HCT116 (cell line): ENCODE measurements around the gene SDHD. TPM values are rescaled to one million over a fixed set of nuclear protein-coding genes. Genes with fewer than 3 reads are reported as not detected.
A peak's percentile ranks its signal among the peaks of the same experiment; 100 is the strongest.

Source experiments
- ATAC-seq: fragments of 200-7000 bp; cut with Tn5 transposase; 2 replicates; pipeline ENCODE4 v1.9.1; 2020; ENCODE audit warnings: mild to moderate bottlenecking, moderate library complexity
- BruUV-seq: library from RNA; stranded (reverse); fragments of 400-500 nt; replicated peaks from 2 replicates; lab custom pipeline; 2021; lab: Mats Ljungman, UMichigan
- CTCF ChIA-PET: fragments of 300-600 bp; sonication (Branson Sonifier 250); formaldehyde crosslinking; loops from one replicate; lab custom pipeline; 2021; ENCODE audit warnings: antibody characterized with exemption; lab: Charles Lee
- POLR2A ChIA-PET: fragments of 300-600, 350-600 bp; sonication (Branson Sonifier 250); formaldehyde crosslinking; loops from one replicate; lab custom pipeline; 2021; ENCODE audit warnings: antibody characterized with exemption; lab: Charles Lee
- RAD21 ChIA-PET, 2 experiments: fragments of 300-600 bp; sonication (Branson Sonifier 250); formaldehyde crosslinking; loops; one replicate each; lab custom pipeline; 2023; ENCODE audit warnings: low total read pairs in 2 of 2; ENCODE audit not compliant: uncharacterized antibody in 2 of 2, unreplicated experiment in 2 of 2, low non-redundant PET in 1 of 2; lab: Charles Lee
- DNase-seq: peaks from one replicate; pipeline ENCODE4 v3.0.0-alpha.2; 2010; ENCODE audit warnings: low read depth, low spot score
- H2AFZ ChIP-seq: fragments of 200-600 bp; shearing (Covaris generic), sonication (generic); 2 replicates; pipeline ENCODE4 v1.6.1; 2017; ENCODE audit warnings: low read depth, mixed run types, mixed read lengths, antibody characterized with exemption, low read length; ENCODE audit not compliant: poor library complexity, severe bottlenecking
- H3K27ac ChIP-seq: 2 replicates; pipeline ENCODE4 v1.5.1; 2012; ENCODE audit warnings: low read depth, low read length
- H3K27me3 ChIP-seq: fragments of 200-600 bp; sonication (generic); 2 replicates; pipeline ENCODE4 v1.6.1; 2016; ENCODE audit warnings: mixed run types, low read length, mixed read lengths; ENCODE audit not compliant: insufficient read depth
- H3K36me3 ChIP-seq, 2 experiments: fragments of 200-500 bp in 1 of 2; fragments of 200-600 bp in 1 of 2; sonication (Bioruptor generic) in 1 of 2; sonication (generic) in 1 of 2; 2 replicates each; pipeline versions ENCODE4 v1.5.1 to v1.6.1; 2014 to 2016; ENCODE audit warnings: low read length in 2 of 2, inconsistent platforms in 1 of 2, mixed read lengths in 1 of 2, mixed run types in 1 of 2; ENCODE audit not compliant: insufficient read depth in 2 of 2, control insufficient read depth in 1 of 2
- H3K4me1 ChIP-seq, 2 experiments: fragments of 200-600 bp in 1 of 2; sonication (generic) in 1 of 2; 2 replicates each; pipeline versions ENCODE4 v1.5.1 to v1.6.1; 2012 to 2017; ENCODE audit warnings: low read length in 2 of 2, inconsistent platforms in 1 of 2, mild to moderate bottlenecking in 1 of 2, mixed read lengths in 1 of 2, mixed run types in 1 of 2, moderate library complexity in 1 of 2; ENCODE audit not compliant: insufficient read depth in 2 of 2, control insufficient read depth in 1 of 2
- H3K4me2 ChIP-seq: fragments of 200-600 bp; sonication (generic); 2 replicates; pipeline ENCODE4 v1.6.1; 2017; ENCODE audit warnings: mixed run types, low read length, mixed read lengths
- H3K4me3 ChIP-seq, 2 experiments: fragments of 200-600 bp in 1 of 2; sonication (generic) in 1 of 2; replicated peaks in 1 of 2; 2 replicates each; pipeline ENCODE4 v1.5.1; 2011 to 2016; ENCODE audit warnings: low read length in 2 of 2, control low read depth in 1 of 2, low read depth in 1 of 2, mild to moderate bottlenecking in 1 of 2, mixed read lengths in 1 of 2, mixed run types in 1 of 2
- H3K79me2 ChIP-seq: fragments of 200-600 bp; sonication (generic); 2 replicates; pipeline ENCODE4 v1.6.1; 2017; ENCODE audit warnings: mild to moderate bottlenecking, mixed run types, low read length, moderate library complexity, mixed read lengths; ENCODE audit not compliant: insufficient read depth
- H3K9ac ChIP-seq: fragments of 200-600 bp; sonication (generic); 2 replicates; pipeline ENCODE4 v1.6.1; 2016; ENCODE audit warnings: low read length, mixed read lengths
- H3K9me2 ChIP-seq: fragments of 200-600 bp; sonication (generic), shearing (Covaris generic); 2 replicates; pipeline ENCODE4 v1.6.1; 2017; ENCODE audit warnings: mixed run types, mild to moderate bottlenecking, moderate library complexity; ENCODE audit not compliant: insufficient read depth
- H3K9me3 ChIP-seq, 2 experiments: fragments of 200-500 bp in 1 of 2; fragments of 200-600 bp in 1 of 2; sonication (Bioruptor generic) in 1 of 2; sonication (generic) in 1 of 2; 2 replicates each; pipeline ENCODE4 v1.6.1; 2014 to 2017; ENCODE audit warnings: low read length in 2 of 2, mixed read lengths in 2 of 2, inconsistent platforms in 1 of 2, low read depth in 1 of 2, mild to moderate bottlenecking in 1 of 2, mixed run types in 1 of 2, moderate library complexity in 1 of 2; ENCODE audit not compliant: control insufficient read depth in 1 of 2, insufficient read depth in 1 of 2
- H4K20me1 ChIP-seq: fragments of 200-600 bp; sonication (generic), shearing (Covaris generic); 2 replicates; pipeline ENCODE4 v1.6.1; 2017; ENCODE audit warnings: mixed run types, mild to moderate bottlenecking, moderate library complexity; ENCODE audit not compliant: insufficient read depth
- ATF3 ChIP-seq: IDR thresholded peaks from 2 replicates; pipeline ENCODE4 v1.6.1; 2012
- CBX3 ChIP-seq: IDR thresholded peaks from 2 replicates; pipeline ENCODE4 v1.6.1; 2012; ENCODE audit warnings: low read depth
- CEBPB ChIP-seq: IDR thresholded peaks from 2 replicates; pipeline ENCODE4 v1.6.1; 2012; ENCODE audit warnings: low read depth
- CTCF ChIP-seq, 3 experiments: fragments of 200-600 bp in 1 of 3; sonication (generic) in 1 of 3; IDR thresholded peaks in 2 of 3; conservative IDR thresholded peaks in 1 of 3; 2 replicates each; pipeline ENCODE4 v1.5.1; 2012 to 2017; ENCODE audit warnings: low read depth in 2 of 3, low read length in 2 of 3, antibody characterized with exemption in 1 of 3, borderline replicate concordance in 1 of 3, control low read depth in 1 of 3, mild to moderate bottlenecking in 1 of 3, mixed read lengths in 1 of 3, mixed run types in 1 of 3, moderate library complexity in 1 of 3; ENCODE audit not compliant: insufficient read depth in 1 of 3
- EGR1 ChIP-seq: IDR thresholded peaks from 2 replicates; pipeline ENCODE4 v1.6.1; 2012; ENCODE audit warnings: low read depth
- ELF1 ChIP-seq: IDR thresholded peaks from 2 replicates; pipeline ENCODE4 v1.6.1; 2012; ENCODE audit warnings: low read depth, borderline replicate concordance
- EZH2 ChIP-seq: fragments of 200-600 bp; sonication (generic); IDR thresholded peaks from 2 replicates; pipeline ENCODE4 v1.6.1; 2017; ENCODE audit warnings: antibody characterized with exemption, mixed run types
- FOSL1 ChIP-seq: IDR thresholded peaks from 2 replicates; pipeline ENCODE4 v1.6.1; 2012; ENCODE audit warnings: low read depth
- JUND ChIP-seq: IDR thresholded peaks from 2 replicates; pipeline ENCODE4 v1.6.1; 2012
- MAX ChIP-seq: IDR thresholded peaks from 2 replicates; pipeline ENCODE4 v1.6.1; 2012
- POLR2A ChIP-seq: IDR thresholded peaks from 2 replicates; pipeline ENCODE4 v1.7.0; 2011; ENCODE audit warnings: borderline replicate concordance; ENCODE audit not compliant: insufficient read depth, insufficient read length; ENCODE audit errors: extremely low read depth
- POLR2AphosphoS5 ChIP-seq: IDR thresholded peaks from 2 replicates; pipeline ENCODE4 v1.6.1; 2011; ENCODE audit warnings: mild to moderate bottlenecking, low read depth, low read length, moderate library complexity
- RAD21 ChIP-seq: IDR thresholded peaks from 2 replicates; pipeline ENCODE4 v1.6.1; 2012; ENCODE audit warnings: low read depth, mild to moderate bottlenecking
- REST ChIP-seq: IDR thresholded peaks from 2 replicates; pipeline ENCODE4 v1.6.1; 2012; ENCODE audit warnings: low read depth
- SIN3A ChIP-seq: IDR thresholded peaks from 2 replicates; pipeline ENCODE4 v1.6.1; 2012; ENCODE audit warnings: low read depth
- SRF ChIP-seq: IDR thresholded peaks from 2 replicates; pipeline ENCODE4 v1.6.1; 2012; ENCODE audit warnings: low read depth
- TCF7L2 ChIP-seq: IDR thresholded peaks from 2 replicates; pipeline ENCODE4 v1.7.0; 2011; ENCODE audit warnings: borderline replicate concordance, inconsistent platforms; ENCODE audit not compliant: insufficient read depth, insufficient read length; ENCODE audit errors: extremely low read depth
- YY1 ChIP-seq: IDR thresholded peaks from 2 replicates; pipeline ENCODE4 v1.6.1; 2011; ENCODE audit warnings: low read length, low read depth, moderate library complexity, mild to moderate bottlenecking; ENCODE audit not compliant: insufficient replicate concordance; ENCODE audit errors: extremely low read depth
- ZBTB33 ChIP-seq: IDR thresholded peaks from 2 replicates; pipeline ENCODE4 v1.6.1; 2011; ENCODE audit warnings: mild to moderate bottlenecking, low read length, moderate library complexity; ENCODE audit not compliant: insufficient replicate concordance; ENCODE audit errors: extremely low read depth
- ZFX ChIP-seq: fragments of 450-650 bp; IDR thresholded peaks from 2 replicates; pipeline ENCODE4 v1.6.1; 2017
- intact Hi-C: fragments of 100-400 bp; cut with micrococcal nuclease; formaldehyde crosslinking; loops from 2 replicates; pipeline ENCODE4 v1.10.0; 2022
- total RNA-seq: library from RNA; stranded (reverse); gene quantifications from one replicate; pipeline ENCODE4 v1.2.1, GENCODE V29; 2021; ENCODE audit not compliant: unreplicated experiment

SDHD gene
- total RNA-seq, 1 experiment from 2014 or later, result 129 TPM

DNA sequence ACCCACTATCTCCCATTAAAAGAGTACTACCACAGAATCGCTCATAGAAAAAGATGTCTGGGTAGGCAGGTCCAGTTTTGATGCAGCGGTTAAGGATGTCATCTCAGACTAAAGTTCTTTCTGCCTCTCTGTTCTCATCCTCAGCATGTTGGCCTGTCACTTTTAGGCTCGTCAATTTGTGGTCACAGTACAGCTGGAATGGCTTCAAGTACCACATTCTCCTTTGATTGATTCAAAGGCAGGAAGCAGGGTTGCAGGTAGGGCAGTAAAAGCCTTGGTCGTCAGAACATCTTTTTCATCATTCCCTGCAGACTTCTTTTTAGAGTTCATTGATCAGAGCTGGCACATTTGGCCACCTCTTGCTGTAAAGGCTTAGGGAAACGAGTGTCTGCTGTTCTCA, 28.7 kb downstream of the SDHD start:
- H3K79me2 ChIP-seq, result no peaks in the 10 kb centered on the region
- intact Hi-C loops, result no loop called here
- 0 out of 2 replicates have a peak overlapping the region, but pooled peaks have one; percentile 10 for H3K9ac ChIP-seq
- peak overlapping the region; percentile 4; the same call in 1 of the 2 replicates for H3K27ac ChIP-seq
- H4K20me1 ChIP-seq, result no peaks in the 10 kb centered on the region
- H2AFZ ChIP-seq, result no peak overlapping the region
- H3K4me2 ChIP-seq, result peak overlapping the region; percentile 35; the same call in 1 of the 2 replicates
- POLR2A ChIA-PET, result no interaction called here
- no peak for TF ChIP-seq FOSL1
- TF ChIP-seq MAX, result no peak
- TF ChIP-seq RAD21, result no peak
- no peak for TF ChIP-seq EGR1
- no peak for TF ChIP-seq POLR2AphosphoS5
- TF ChIP-seq CEBPB, result no peak
- TF ChIP-seq ZBTB33, result no peak
- TF ChIP-seq ZFX, result no peak
- no peak for TF ChIP-seq SIN3A
- no peak for TF ChIP-seq TCF7L2
- TF ChIP-seq YY1, result no peak
- TF ChIP-seq EZH2, result no peak
- no peak for TF ChIP-seq CBX3
- TF ChIP-seq CTCF (IDR thresholded peaks at IDR 0.05 in 2 of 3, conservative IDR thresholded peaks at IDR 0.05 in 1 of 3; ENCODE audit: borderline replicate concordance in 1 of 3, insufficient read depth in 1 of 3, low read depth in 2 of 3, low read length in 2 of 3), result no peak
- TF ChIP-seq REST, result no peak
- no peak for TF ChIP-seq JUND
- TF ChIP-seq ATF3, result no peak
- no peak for TF ChIP-seq POLR2A
- no peak for TF ChIP-seq SRF
- TF ChIP-seq ELF1, result no peak
- no peaks in the 10 kb centered on the region for H3K9me3 ChIP-seq
- CTCF ChIA-PET, result interaction anchor here (1.3 kb wide), 1 partner anchor 58 kb away, joined by 3 read pairs; no protein-coding TSS in a partner anchor
- no TSS peak for BruUV-seq
- H3K9me2 ChIP-seq, result no peaks in the 10 kb centered on the region
- ATAC-seq, result no peak
- no peak overlapping the region for H3K4me3 ChIP-seq
- H3K27me3 ChIP-seq, result no peaks in the 10 kb centered on the region
- H3K36me3 ChIP-seq, result no peaks in the 10 kb centered on the region
- RAD21 ChIA-PET, result no interaction called here
- no peak for DNase-seq
- H3K4me1 ChIP-seq, result peaks cover 36 to 48% of the 10 kb centered on the region in 2 experiments
